GM12878 (cell line): ENCODE results near the gene RIN1. TPM values are rescaled to one million over a fixed set of nuclear protein-coding genes. Genes with fewer than 3 reads are reported as not detected.

Source experiments
- ATAC-seq: fragments of 200-7000 bp; cut with Tn5 transposase; 3 replicates; pipeline ENCODE4 v1.9.1; 2020; ENCODE audit warnings: mild to moderate bottlenecking, moderate library complexity
- BruUV-seq: library from RNA; stranded (reverse); fragments of 400-500 nt; replicated peaks from 2 replicates; lab custom pipeline; 2021; lab: Mats Ljungman, UMichigan
- CTCF ChIA-PET: fragments of 300-600 bp; sonication (Branson Sonifier 250); formaldehyde crosslinking; extraction: SDS; loops from one replicate; lab custom pipeline; 2021; ENCODE audit warnings: inconsistent platforms; lab: Yijun Ruan, JAX
- POLR2A ChIA-PET: fragments of 350-600 bp; formaldehyde crosslinking; extraction: SDS; loops from one replicate; lab custom pipeline; 2021; ENCODE audit warnings: inconsistent platforms; lab: Charles Lee
- RAD21 ChIA-PET: fragments of 300-600 bp; sonication (Branson Sonifier 250); formaldehyde crosslinking; loops from one replicate; lab custom pipeline; 2023; ENCODE audit warnings: antibody characterized with exemption; ENCODE audit not compliant: unreplicated experiment; lab: Charles Lee
- SMC1A ChIA-PET: fragments of 300-600 bp; sonication (Branson Sonifier 250); formaldehyde crosslinking; loops from one replicate; lab custom pipeline; 2023; ENCODE audit not compliant: unreplicated experiment, uncharacterized antibody; lab: Charles Lee
- DNase-seq: peaks from one replicate; pipeline ENCODE4 v3.0.0-alpha.2; 2011; ENCODE audit warnings: low read depth, low spot score
- FAIRE-seq: peaks from 3 replicates; lab custom pipeline; 2011; peaks lifted over from hg19 to GRCh38; lab: Jason Lieb, UNC
- H2AFZ ChIP-seq: 2 replicates; pipeline ENCODE4 v1.6.0; 2011; ENCODE audit warnings: low read depth, low read length, control low read depth; ENCODE audit not compliant: control insufficient read depth
- H3K27ac ChIP-seq: 2 replicates; pipeline ENCODE4 v1.5.1; 2011; ENCODE audit warnings: control low read depth; ENCODE audit not compliant: control insufficient read depth, insufficient read depth
- H3K27me3 ChIP-seq, 2 experiments: replicated peaks in 1 of 2; 2 replicates each; pipeline versions ENCODE4 v1.6.0 to v1.6.1; 2011; ENCODE audit warnings: low read length in 1 of 2; ENCODE audit not compliant: control insufficient read depth in 2 of 2, insufficient read depth in 2 of 2
- H3K36me3 ChIP-seq, 2 experiments: 2 replicates each; pipeline ENCODE4 v1.5.1; 2011; ENCODE audit warnings: low read length in 1 of 2; ENCODE audit not compliant: control insufficient read depth in 2 of 2, insufficient read depth in 2 of 2
- H3K4me1 ChIP-seq: 2 replicates; pipeline ENCODE4 v1.6.1; 2011; ENCODE audit warnings: mild to moderate bottlenecking, low read length, moderate library complexity, mixed read lengths; ENCODE audit not compliant: control insufficient read depth, insufficient read depth
- H3K4me2 ChIP-seq: 2 replicates; pipeline ENCODE4 v1.6.0; 2011; ENCODE audit warnings: control low read depth; ENCODE audit not compliant: control insufficient read depth, insufficient read depth
- H3K4me3 ChIP-seq: fragments of 200-600 bp; sonication (generic); 2 replicates; pipeline ENCODE4 v1.5.1; 2016
- H3K79me2 ChIP-seq: 2 replicates; pipeline ENCODE4 v1.6.0; 2011; ENCODE audit warnings: low read length; ENCODE audit not compliant: control insufficient read depth, insufficient read depth
- H3K9ac ChIP-seq: 2 replicates; pipeline ENCODE4 v1.8.0; 2011; ENCODE audit warnings: low read length, control low read depth, mixed read lengths; ENCODE audit not compliant: control insufficient read depth, insufficient read depth
- H3K9me3 ChIP-seq: replicated peaks from 3 replicates; pipeline ENCODE4 v1.5.1; 2011; ENCODE audit warnings: mild to moderate bottlenecking, low read length; ENCODE audit not compliant: control insufficient read depth, insufficient read depth
- H4K20me1 ChIP-seq: 2 replicates; pipeline ENCODE4 v1.6.0; 2011; ENCODE audit not compliant: control insufficient read depth, insufficient read depth
- CBFB ChIP-seq: IDR thresholded peaks from 2 replicates; pipeline ENCODE4 v1.6.1; 2016; ENCODE audit warnings: antibody characterized with exemption, low read depth
- CTCF ChIP-seq, 3 experiments: IDR thresholded peaks in 2 of 3; conservative IDR thresholded peaks in 1 of 3; 2 replicates each; pipeline ENCODE4 v1.5.1; 2011; ENCODE audit warnings: low read depth in 3 of 3, low read length in 3 of 3, mild to moderate bottlenecking in 3 of 3, control low read depth in 2 of 3, moderate library complexity in 2 of 3, inconsistent platforms in 1 of 3, mixed read lengths in 1 of 3; ENCODE audit not compliant: control insufficient read depth in 2 of 3, insufficient read depth in 1 of 3; ENCODE audit errors: extremely low read depth in 1 of 3
- KLF5 ChIP-seq: fragments of 450-650 bp; IDR thresholded peaks from 2 replicates; pipeline ENCODE4 v1.6.1; 2014; ENCODE audit warnings: mild to moderate bottlenecking; ENCODE audit not compliant: partially characterized antibody
- MXI1 ChIP-seq: fragments of 150-350 bp; IDR thresholded peaks from 2 replicates; pipeline ENCODE4 v1.6.1; 2011; ENCODE audit warnings: low read depth, mild to moderate bottlenecking, inconsistent platforms, low read length, improper control_type of control experiment
- NFYA ChIP-seq: IDR thresholded peaks from 2 replicates; pipeline ENCODE4 v1.6.1; 2011; ENCODE audit warnings: low read depth, mild to moderate bottlenecking, low read length, improper control_type of control experiment, borderline replicate concordance
- RBBP5 ChIP-seq: fragments of 200-600 bp; sonication (generic); conservative IDR thresholded peaks from 2 replicates; pipeline ENCODE4 v1.6.1; 2016
- RFX5 ChIP-seq: IDR thresholded peaks from 2 replicates; pipeline ENCODE4 v1.6.1; 2011; ENCODE audit warnings: low read depth, low read length, improper control_type of control experiment
- RUNX3 ChIP-seq: IDR thresholded peaks from 2 replicates; pipeline ENCODE4 v1.6.1; 2012; ENCODE audit warnings: low read length, inconsistent platforms
- TCF3 ChIP-seq: IDR thresholded peaks from 2 replicates; pipeline ENCODE4 v1.6.1; 2012; ENCODE audit warnings: low read depth, mild to moderate bottlenecking, low read length, borderline replicate concordance; ENCODE audit not compliant: insufficient read depth
- ZBED1 ChIP-seq: IDR thresholded peaks from 2 replicates; pipeline ENCODE4 v1.6.1; 2016; ENCODE audit warnings: borderline replicate concordance
- ZBTB11 ChIP-seq: fragments of 450-650 bp; formaldehyde crosslinking; IDR thresholded peaks from 2 replicates; pipeline ENCODE4 v1.5.0; 2022; ENCODE audit warnings: mild to moderate bottlenecking, missing genetic modification characterization
- ZSCAN29 ChIP-seq: fragments of 450-650 bp; IDR thresholded peaks from 2 replicates; pipeline ENCODE4 v1.6.1; 2017; ENCODE audit warnings: mild to moderate bottlenecking, moderate library complexity
- WGBS: methylation state at CpG from one replicate; pipeline ENCODE4 v1.1.6; 2016; ENCODE audit warnings: low lambda C conversion rate; ENCODE audit not compliant: insufficient replicate concordance, insufficient coverage; ENCODE audit errors: missing lambda C conversion rate; 5-methylcytosine and 5-hydroxymethylcytosine counted together
- in situ Hi-C: fragments of 300-500 bp; cut with MboI; formaldehyde crosslinking; loops from 9 replicates; pipeline ENCODE4 v1.14.3; 2018; ENCODE audit warnings: mixed read lengths
- intact Hi-C: fragments of 100-400 bp; cut with micrococcal nuclease; formaldehyde crosslinking; loops from one replicate; pipeline ENCODE4 v1.14.2; 2022; ENCODE audit not compliant: unreplicated experiment
- polyA plus RNA-seq, 11 experiments: library from polyadenylated mRNA; depleted of rRNA in 4 of 11; unstranded in 6 of 11; stranded (reverse) in 5 of 11; fragments of >200 nt; fragmentation: Nextera tagmentation in 4 of 11; fragmentation: Illumina TruSeq in 1 of 11; extraction: Ambion mirVana in 4 of 11; extraction: Trizol in 1 of 11; gene quantifications; 1 replicate in 1 of 11; 2 replicates in 10 of 11; pipeline versions ENCODE4 v1.2.1 to v1.2.3, GENCODE V29; 2011 to 2016; ENCODE audit warnings: inconsistent platforms in 2 of 11, missing spikeins in 2 of 11, low read depth in 1 of 11
- total RNA-seq, 4 experiments: library from RNA; depleted of rRNA in 3 of 4; stranded (reverse); fragments of >200 nt in 3 of 4; fragmentation: Illumina TruSeq in 1 of 4; extraction: Trizol in 1 of 4; gene quantifications; 2 replicates each; pipeline versions ENCODE4 v1.2.1 to v1.2.3, GENCODE V29; 2013 to 2021

RIN1 gene
- total and polyA plus RNA-seq, 10 of the 15 experiments (the other 5 are each of a cell fraction or from before 2014, with no cell fraction given): 0.04 to 0.69 (median 0.22) TPM; not detected in 1

GRCh38 chr11:66293777-66294625, 42.2 kb downstream of the RIN1 start (continued):
- TF ChIP-seq ZBED1: no peak

- no peaks in the 10 kb centered on the region for H3K9me3 ChIP-seq
- H3K9ac ChIP-seq: no peak overlapping the region
- no peak overlapping the region for H3K27ac ChIP-seq
- H3K27me3 ChIP-seq: peaks cover 2 to 7% of the 10 kb centered on the region in 2 experiments; a peak in 2 of 4 replicates
- no peak overlapping the region for H3K4me2 ChIP-seq
- FAIRE-seq (no peak), ATAC-seq (no peak), DNase-seq (no peak)
- no peaks in the 10 kb centered on the region for H4K20me1 ChIP-seq
- intact Hi-C loops: no loop called here
- RAD21 ChIA-PET: no interaction called here
- SMC1A ChIA-PET: no interaction called here
- no peaks in the 10 kb centered on the region for H3K36me3 ChIP-seq
- POLR2A ChIA-PET: no interaction called here
- H3K4me1 ChIP-seq: peaks cover 9% of the 10 kb centered on the region; the same call in 1 of the 2 replicates
- H3K79me2 ChIP-seq: peaks cover 3% of the 10 kb centered on the region
- no peak overlapping the region for H3K4me3 ChIP-seq
- TF ChIP-seq RUNX3: no peak
- TF ChIP-seq NFYA: no peak
- no peak for TF ChIP-seq CTCF (IDR thresholded peaks at IDR 0.05 in 2 of 3, conservative IDR thresholded peaks at IDR 0.05 in 1 of 3; ENCODE audit: control insufficient read depth in 2 of 3, extremely low read depth in 1 of 3, insufficient read depth in 1 of 3, low read depth in 3 of 3, low read length in 3 of 3)
- no peak for TF ChIP-seq TCF3
- TF ChIP-seq CBFB: no peak
- no peak for TF ChIP-seq RBBP5
- TF ChIP-seq RFX5: no peak
- no peak for TF ChIP-seq ZBTB11 (CRISPR knock-in tag)
- TF ChIP-seq MXI1: no peak
- no peak for TF ChIP-seq ZSCAN29
- TF ChIP-seq KLF5: no peak
- no peak overlapping the region for H2AFZ ChIP-seq
- 18% methylated on average over 4 of the region's 4 CpGs for WGBS
- in situ Hi-C loops: no loop called here
- CTCF ChIA-PET: no interaction called here
- no TSS peak for BruUV-seq
Measured at GRCh38 chr11:66293352-66293751, 42.9 kb downstream of the RIN1 start.
